Measurements from ENCODE around the gene SGCB. TPM values are rescaled to one million over a fixed set of nuclear protein-coding genes. Genes with fewer than 3 reads are reported as not detected.

SGCB gene
- polyA plus RNA-seq, 2 of the 4 experiments (the other 2 are of a cell fraction): 20.9 to 25.1 TPM

DNA sequence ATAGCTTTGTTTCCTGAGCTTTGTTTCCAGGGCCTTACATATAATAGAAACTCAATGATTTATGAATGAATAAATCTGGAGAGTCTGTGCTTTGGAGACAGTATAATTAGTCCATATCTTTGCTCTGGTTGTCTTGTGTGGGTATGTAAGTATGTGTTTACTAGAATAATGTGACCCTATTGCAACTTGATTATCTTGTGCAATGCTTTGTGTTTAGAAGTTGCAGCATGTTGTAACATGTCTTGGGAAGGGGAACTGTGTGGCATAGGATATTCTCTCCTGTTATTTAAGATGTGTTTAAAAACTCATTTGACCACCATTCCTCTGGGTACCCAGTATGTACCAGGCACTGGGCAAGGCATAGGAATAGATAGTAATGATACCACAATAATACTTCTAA, 19.1 kb upstream of the SGCB start:
- TF ChIP-seq HEYL (CRISPR knock-in tag; IDR thresholded peaks at IDR 0.05) (no peak), MAFK (IDR thresholded peaks at IDR 0.05; ENCODE audit: partially characterized antibody) (no peak), EP300 (IDR thresholded peaks at IDR 0.05) (no peak), NFE2L2 (conservative IDR thresholded peaks at IDR 0.05; ENCODE audit: low read length) (no peak), FOSB (CRISPR knock-in tag; IDR thresholded peaks at IDR 0.05) (no peak), MAZ (IDR thresholded peaks at IDR 0.05; ENCODE audit: borderline replicate concordance, low read depth, low read length) (no peak), HOXB13 (CRISPR knock-in tag; IDR thresholded peaks at IDR 0.05; ENCODE audit: low read depth) (no peak), KDM5A (IDR thresholded peaks at IDR 0.05) (no peak), JUNB (IDR thresholded peaks at IDR 0.05) (no peak)
- TF ChIP-seq, protein P1, sequence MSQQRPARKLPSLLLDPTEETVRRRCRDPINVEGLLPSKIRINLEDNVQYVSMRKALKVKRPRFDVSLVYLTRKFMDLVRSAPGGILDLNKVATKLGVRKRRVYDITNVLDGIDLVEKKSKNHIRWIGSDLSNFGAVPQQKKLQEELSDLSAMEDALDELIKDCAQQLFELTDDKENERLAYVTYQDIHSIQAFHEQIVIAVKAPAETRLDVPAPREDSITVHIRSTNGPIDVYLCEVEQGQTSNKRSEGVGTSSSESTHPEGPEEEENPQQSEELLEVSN (IDR thresholded peaks at IDR 0.05; ENCODE audit: borderline replicate concordance, low read depth): no peak
- TF ChIP-seq, protein P2, sequence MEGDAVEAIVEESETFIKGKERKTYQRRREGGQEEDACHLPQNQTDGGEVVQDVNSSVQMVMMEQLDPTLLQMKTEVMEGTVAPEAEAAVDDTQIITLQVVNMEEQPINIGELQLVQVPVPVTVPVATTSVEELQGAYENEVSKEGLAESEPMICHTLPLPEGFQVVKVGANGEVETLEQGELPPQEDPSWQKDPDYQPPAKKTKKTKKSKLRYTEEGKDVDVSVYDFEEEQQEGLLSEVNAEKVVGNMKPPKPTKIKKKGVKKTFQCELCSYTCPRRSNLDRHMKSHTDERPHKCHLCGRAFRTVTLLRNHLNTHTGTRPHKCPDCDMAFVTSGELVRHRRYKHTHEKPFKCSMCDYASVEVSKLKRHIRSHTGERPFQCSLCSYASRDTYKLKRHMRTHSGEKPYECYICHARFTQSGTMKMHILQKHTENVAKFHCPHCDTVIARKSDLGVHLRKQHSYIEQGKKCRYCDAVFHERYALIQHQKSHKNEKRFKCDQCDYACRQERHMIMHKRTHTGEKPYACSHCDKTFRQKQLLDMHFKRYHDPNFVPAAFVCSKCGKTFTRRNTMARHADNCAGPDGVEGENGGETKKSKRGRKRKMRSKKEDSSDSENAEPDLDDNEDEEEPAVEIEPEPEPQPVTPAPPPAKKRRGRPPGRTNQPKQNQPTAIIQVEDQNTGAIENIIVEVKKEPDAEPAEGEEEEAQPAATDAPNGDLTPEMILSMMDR (IDR thresholded peaks at IDR 0.05): no peak
- Histone ChIP-seq H3K4me3 (no peak overlapping the region), H3K9me3 (no peaks in the 10 kb centered on the region), H3K4me1 (no peaks in the 10 kb centered on the region), H3K4me2 (no peak overlapping the region), H3K27ac (no peak overlapping the region)
- DNase-seq (ENCODE audit: low read depth in 1 of 2, low spot score in 1 of 2) (no peak), ATAC-seq (no peak), FAIRE-seq (no peak)
- ChIA-PET POLR2A (no interaction called here), CTCF (no interaction called here)

DNA sequence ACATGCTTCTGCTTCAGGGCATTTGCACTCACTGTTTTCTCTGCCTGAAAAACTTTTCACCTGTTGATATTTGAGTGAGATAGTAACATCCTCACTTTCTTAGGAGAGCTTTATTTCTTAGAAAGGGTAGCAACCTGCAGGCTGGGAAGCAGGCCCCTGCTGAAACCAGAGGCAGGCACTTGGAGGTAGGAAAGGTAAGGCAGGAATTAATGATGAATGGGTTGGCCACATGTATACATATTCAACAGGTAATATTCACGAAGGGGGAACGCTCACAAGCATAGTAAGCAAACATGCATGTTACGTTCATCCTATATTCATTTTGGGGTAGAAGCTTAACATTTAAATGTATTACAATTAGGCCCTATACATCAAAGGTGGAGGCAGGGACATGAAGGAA, 16.2 kb upstream of the SGCB start:
- no peaks in the 10 kb centered on the region for H3K4me1 ChIP-seq
- FAIRE-seq: no peak
- H3K27ac ChIP-seq: no peak overlapping the region
- H3K4me3 ChIP-seq: no peak overlapping the region
- 69% methylated on average over 3 of the region's 3 CpGs for WGBS (ENCODE audit: missing lambda C conversion rate)
- DNase-seq (ENCODE audit: low read depth in 1 of 2, low spot score in 1 of 2): no peak
- H3K4me2 ChIP-seq: no peak overlapping the region
- TF ChIP-seq HDAC2 (IDR thresholded peaks at IDR 0.05): no peak
- no peak for TF ChIP-seq HOXB13 (CRISPR knock-in tag; IDR thresholded peaks at IDR 0.05; ENCODE audit: low read depth)
- POLR2A ChIA-PET: no interaction called here
- H3K9me3 ChIP-seq: no peaks in the 10 kb centered on the region
- no peak for ATAC-seq
- CTCF ChIA-PET: no interaction called here

DNA sequence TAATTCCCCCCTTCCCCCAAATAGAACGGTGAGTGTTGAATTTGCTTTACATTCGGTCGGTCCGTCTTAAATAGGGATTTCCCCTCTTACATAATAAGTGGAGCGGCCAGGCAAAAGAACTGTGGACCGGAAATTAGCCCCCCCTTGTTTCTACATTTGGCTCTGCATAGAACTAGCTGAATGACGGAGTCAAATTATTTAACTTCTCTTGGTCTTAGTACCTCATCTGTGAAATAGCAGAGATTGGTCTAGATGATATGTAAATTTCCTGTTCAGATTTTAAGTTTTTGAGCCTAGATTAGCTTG, 14.3 kb upstream of the SGCB start:
- Histone ChIP-seq H3K4me2 (peak overlapping the region; percentile 73), H3K4me3 (peak overlapping the region; percentile 58; the same call in 2 of the 3 replicates), H3K9me3 (no peaks in the 10 kb centered on the region), H3K4me1 (no peaks in the 10 kb centered on the region), H3K27ac (peak overlapping the region; percentile 25 to 91; a peak in 3 of 6 replicates)
- no peak for ATAC-seq
- ChIA-PET POLR2A (interaction anchor here (0.8 to 1.1 kb wide), 2 partner anchors 10 to 15 kb away, joined by 3 to 6 read pairs; partner anchors contain the start of gene SGCB), CTCF (no interaction called here)
- 85% methylated on average over 7 of the region's 7 CpGs for WGBS (ENCODE audit: missing lambda C conversion rate)
- FAIRE-seq: no peak
- no peak for TF ChIP-seq FOSB (CRISPR knock-in tag; IDR thresholded peaks at IDR 0.05)
- TF ChIP-seq, protein P3, sequence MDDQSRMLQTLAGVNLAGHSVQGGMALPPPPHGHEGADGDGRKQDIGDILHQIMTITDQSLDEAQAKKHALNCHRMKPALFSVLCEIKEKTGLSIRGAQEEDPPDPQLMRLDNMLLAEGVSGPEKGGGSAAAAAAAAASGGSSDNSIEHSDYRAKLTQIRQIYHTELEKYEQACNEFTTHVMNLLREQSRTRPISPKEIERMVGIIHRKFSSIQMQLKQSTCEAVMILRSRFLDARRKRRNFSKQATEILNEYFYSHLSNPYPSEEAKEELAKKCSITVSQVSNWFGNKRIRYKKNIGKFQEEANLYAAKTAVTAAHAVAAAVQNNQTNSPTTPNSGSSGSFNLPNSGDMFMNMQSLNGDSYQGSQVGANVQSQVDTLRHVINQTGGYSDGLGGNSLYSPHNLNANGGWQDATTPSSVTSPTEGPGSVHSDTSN (IDR thresholded peaks at IDR 0.05): no peak
- no peak for TF ChIP-seq TP53 (CRISPR knock-in tag; IDR thresholded peaks at IDR 0.05)
- no peak for TF ChIP-seq CEBPB (IDR thresholded peaks at IDR 0.05)
- TF ChIP-seq NR3C1 (IDR thresholded peaks at IDR 0.05): no peak
- no peak for TF ChIP-seq SREBF2 (IDR thresholded peaks at IDR 0.05)
- DNase-seq (ENCODE audit: low read depth in 1 of 2, low spot score in 1 of 2): no peak

DNA sequence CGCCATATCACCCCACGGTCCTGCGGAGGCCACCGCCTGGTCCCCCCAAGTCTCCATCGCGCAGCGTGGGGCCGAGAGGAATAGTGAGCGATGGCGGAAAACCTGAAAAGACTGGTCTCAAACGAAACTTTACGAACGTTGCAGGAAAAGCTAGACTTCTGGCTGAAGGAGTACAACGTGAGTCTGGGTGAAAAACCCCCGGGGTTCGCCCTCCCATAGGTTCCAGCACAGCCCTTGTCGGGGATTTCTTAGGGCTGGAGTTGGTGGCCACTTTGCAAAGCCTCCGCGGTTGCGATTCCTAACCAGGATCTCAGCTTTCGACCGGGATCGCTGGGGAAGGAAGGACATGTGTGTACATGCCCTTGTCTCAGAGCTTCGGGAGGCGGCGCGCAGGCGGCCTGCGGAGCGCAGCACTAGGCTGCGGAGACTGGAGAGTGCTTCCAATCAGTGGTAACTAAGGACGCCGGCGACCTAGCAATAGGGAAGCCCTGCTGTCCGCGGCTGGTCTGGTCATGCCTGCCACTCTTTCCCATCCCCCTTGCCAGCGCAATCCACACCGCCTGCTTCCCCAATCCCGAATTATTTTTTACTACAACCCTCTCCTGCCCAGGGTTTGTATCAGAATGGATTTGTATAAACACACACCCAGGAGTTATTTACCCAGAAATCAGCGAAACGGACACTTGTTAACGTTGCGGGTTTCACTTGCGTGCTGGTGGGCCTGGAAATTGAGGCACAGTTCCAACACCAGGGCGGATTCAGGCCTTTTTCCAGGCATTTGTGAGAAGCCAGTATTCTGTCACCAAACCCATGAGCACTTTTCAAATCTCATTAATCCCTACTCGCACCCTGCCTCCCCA, 13.7 kb upstream of the SGCB start:
- peak overlapping the region; percentile 68 to 91 for H3K27ac ChIP-seq
- FAIRE-seq (no peak), ATAC-seq (peak; percentile 95 to 97), DNase-seq (ENCODE audit: low read depth in 1 of 2, low spot score in 1 of 2) (peak; percentile 62 to 74)
- POLR2A ChIA-PET: interaction anchor here (0.8 to 1.1 kb wide), 2 partner anchors 9 to 14 kb away, joined by 3 to 6 read pairs; partner anchors contain the start of gene SGCB
- no peaks in the 10 kb centered on the region for H3K9me3 ChIP-seq
- no peaks in the 10 kb centered on the region for H3K4me1 ChIP-seq
- peak in 1 of 2 experiments; percentile 34; a peak in 1 of 5 replicates for TF ChIP-seq JUN (IDR thresholded peaks at IDR 0.05)
- TF ChIP-seq POLR2A (IDR thresholded peaks at IDR 0.05; ENCODE audit: low read length): 0 out of 2 replicates have a peak, but pooled peaks have one; percentile 19
- TF ChIP-seq, protein P4, sequence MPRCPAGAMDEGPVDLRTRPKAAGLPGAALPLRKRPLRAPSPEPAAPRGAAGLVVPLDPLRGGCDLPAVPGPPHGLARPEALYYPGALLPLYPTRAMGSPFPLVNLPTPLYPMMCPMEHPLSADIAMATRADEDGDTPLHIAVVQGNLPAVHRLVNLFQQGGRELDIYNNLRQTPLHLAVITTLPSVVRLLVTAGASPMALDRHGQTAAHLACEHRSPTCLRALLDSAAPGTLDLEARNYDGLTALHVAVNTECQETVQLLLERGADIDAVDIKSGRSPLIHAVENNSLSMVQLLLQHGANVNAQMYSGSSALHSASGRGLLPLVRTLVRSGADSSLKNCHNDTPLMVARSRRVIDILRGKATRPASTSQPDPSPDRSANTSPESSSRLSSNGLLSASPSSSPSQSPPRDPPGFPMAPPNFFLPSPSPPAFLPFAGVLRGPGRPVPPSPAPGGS (IDR thresholded peaks at IDR 0.05): no peak
- peak overlapping the region; percentile 58 for H3K4me3 ChIP-seq
- H3K4me2 ChIP-seq: peak overlapping the region; percentile 73
- 28% methylated on average over 22 of the region's 46 CpGs for WGBS (ENCODE audit: missing lambda C conversion rate)
- CTCF ChIA-PET: no interaction called here
